Spleen (tissue), 7 donors: ENCODE data around the gene FLT3LG.

Source experiments
- CTCF ChIP-seq, 11 experiments: fragments of 200-600 bp in 7 of 11; fragments of 450-650 bp in 4 of 11; sonication (generic) in 4 of 11; IDR thresholded peaks in 8 of 11; conservative IDR thresholded peaks in 3 of 11; 1 replicate in 7 of 11; 2 replicates in 4 of 11; pipeline versions ENCODE4 v1.4.0 to v1.8.0; 2016 to 2021; ENCODE audit warnings: antibody characterized with exemption in 11 of 11, inconsistent platforms in 4 of 11, mild to moderate bottlenecking in 1 of 11
- POLR2A ChIP-seq, 3 donors: fragments of 450-650 bp; IDR thresholded peaks; one replicate each; pipeline ENCODE4 v1.5.1; 2017; ENCODE audit warnings: antibody characterized with exemption in 3 of 3, mild to moderate bottlenecking in 1 of 3
- donor health status: DM: no; HTN: no; CAD: no; lungs with moderate emphysema.
- donor health status: DM: no; HTN: no; CAD: no.
- donor health status: DM: no; HTN: no; CAD: no.

- TF ChIP-seq POLR2A (IDR thresholded peaks at IDR 0.05) (no peak), CTCF (IDR thresholded peaks at IDR 0.05 in 8 of 11, conservative IDR thresholded peaks at IDR 0.05 in 3 of 11) (no peak)
Measured at GRCh38 chr19:49486232-49486631, 12.2 kb downstream of the FLT3LG start.
